Keratinocyte (primary cell): ENCODE measurements around the gene API5. TPM values are rescaled to one million over a fixed set of nuclear protein-coding genes. Genes with fewer than 3 reads are reported as not detected.

Experiments used
- DNase-seq: peaks from one replicate; pipeline ENCODE4 v3.0.0-alpha.2; 2011; ENCODE audit warnings: low read depth, missing footprints, low spot score
- FAIRE-seq: peaks from 2 replicates; lab custom pipeline; 2011; peaks lifted over from hg19 to GRCh38; lab: Jason Lieb, UNC
- H2AFZ ChIP-seq: 2 replicates; pipeline ENCODE4 v1.6.0; 2012; ENCODE audit warnings: low read length, control low read depth, inconsistent platforms; ENCODE audit not compliant: control insufficient read depth
- H3K27ac ChIP-seq: 2 replicates; pipeline ENCODE4 v1.5.1; 2011; ENCODE audit warnings: low read length; ENCODE audit not compliant: control insufficient read depth, insufficient read depth
- H3K27me3 ChIP-seq: 3 replicates; pipeline ENCODE4 v1.6.0; 2011; ENCODE audit warnings: low read length; ENCODE audit not compliant: control insufficient read depth, insufficient read depth; ENCODE audit errors: extremely low read depth
- H3K36me3 ChIP-seq, 2 experiments: 2 replicates in 1 of 2; 3 replicates in 1 of 2; pipeline ENCODE4 v1.5.1; 2011; ENCODE audit warnings: low read length in 2 of 2, mild to moderate bottlenecking in 1 of 2; ENCODE audit not compliant: control insufficient read depth in 2 of 2, insufficient read depth in 2 of 2; ENCODE audit errors: extremely low read depth in 1 of 2
- H3K4me1 ChIP-seq: 3 replicates; pipeline ENCODE4 v1.5.1; 2011; ENCODE audit warnings: low read length; ENCODE audit not compliant: control insufficient read depth, insufficient read depth; ENCODE audit errors: extremely low read depth
- H3K4me2 ChIP-seq: 3 replicates; pipeline ENCODE4 v1.6.0; 2011; ENCODE audit warnings: low read depth, low read length; ENCODE audit not compliant: control insufficient read depth, insufficient read depth; ENCODE audit errors: extremely low read depth
- H3K4me3 ChIP-seq, 3 experiments: fragments of 200-600 bp in 1 of 3; sonication (generic) in 1 of 3; 2 replicates in 2 of 3; 3 replicates in 1 of 3; pipeline ENCODE4 v1.5.1; 2011 to 2016; ENCODE audit warnings: low read length in 3 of 3, mild to moderate bottlenecking in 3 of 3, control low read depth in 2 of 3, inconsistent platforms in 1 of 3, low read depth in 1 of 3, mixed read lengths in 1 of 3, mixed run types in 1 of 3, moderate library complexity in 1 of 3; ENCODE audit not compliant: control insufficient read depth in 2 of 3, insufficient read depth in 2 of 3; ENCODE audit errors: extremely low read depth in 1 of 3
- H3K79me2 ChIP-seq: 2 replicates; pipeline ENCODE4 v1.6.0; 2012; ENCODE audit warnings: low read length; ENCODE audit not compliant: control insufficient read depth, insufficient read depth
- H3K9ac ChIP-seq: 3 replicates; pipeline ENCODE4 v1.6.0; 2011; ENCODE audit warnings: low read length; ENCODE audit not compliant: control insufficient read depth, insufficient read depth; ENCODE audit errors: extremely low read depth
- H3K9me1 ChIP-seq: 3 replicates; pipeline ENCODE4 v1.6.0; 2011; ENCODE audit warnings: low read length; ENCODE audit not compliant: control insufficient read depth, insufficient read depth; ENCODE audit errors: extremely low read depth
- H3K9me3 ChIP-seq: 2 replicates; pipeline ENCODE4 v1.5.1; 2012; ENCODE audit warnings: low read depth, low read length; ENCODE audit not compliant: control insufficient read depth
- H4K20me1 ChIP-seq: 3 replicates; pipeline ENCODE4 v1.6.0; 2011; ENCODE audit warnings: low read length; ENCODE audit not compliant: control insufficient read depth, insufficient read depth; ENCODE audit errors: extremely low read depth
- EZH2 ChIP-seq: IDR thresholded peaks from one replicate; pipeline ENCODE4 v1.6.1; 2012; ENCODE audit warnings: inconsistent platforms, mild to moderate bottlenecking, low read length, moderate library complexity
- dilution Hi-C: fragments of 300-500 bp; cut with MboI; formaldehyde crosslinking; loops from one replicate; pipeline ENCODE4 v1.7.0; 2020; ENCODE audit warnings: low sequenced_read_pairs; ENCODE audit not compliant: extremely low pct_ligation_motif_present
- polyA plus RNA-seq, 5 experiments: library from polyadenylated mRNA; depleted of rRNA in 3 of 5; stranded (reverse) in 3 of 5; stranded (forward) in 1 of 5; unstranded in 1 of 5; fragments of >200 nt; gene quantifications; 1 replicate in 1 of 5; 2 replicates in 3 of 5; 3 replicates in 1 of 5; pipeline versions ENCODE4 v1.2.1 to v1.2.3, GENCODE V29; 2011 to 2012; ENCODE audit warnings: missing spikeins in 2 of 5, low read depth in 1 of 5, low replicate concordance in 1 of 5
- TF ChIP-seq, protein P1 (sequence below), 3 experiments: IDR thresholded peaks in 1 of 3; conservative IDR thresholded peaks in 1 of 3; optimal IDR thresholded peaks in 1 of 3; 2 replicates in 2 of 3; 3 replicates in 1 of 3; pipeline versions ENCODE3 to v1.5.1; 2011; ENCODE audit warnings: low read length in 3 of 3, mild to moderate bottlenecking in 3 of 3, moderate library complexity in 2 of 3, control low read depth in 1 of 3, inconsistent platforms in 1 of 3; ENCODE audit not compliant: insufficient read depth in 2 of 3; ENCODE audit errors: extremely low read depth in 1 of 3

The API5 gene
- polyA plus RNA-seq, 1 donor (not counting 4 experiments of a cell fraction or from before 2014, with no cell fraction given) = 117 TPM

- H4K20me1 ChIP-seq = no peaks in the 10 kb centered on the region
- no peaks in the 10 kb centered on the region for H3K27me3 ChIP-seq
- no peaks in the 10 kb centered on the region for H3K4me1 ChIP-seq
- H2AFZ ChIP-seq = no peak overlapping the region
- no peak overlapping the region for H3K9ac ChIP-seq
- H3K36me3 ChIP-seq = no peaks in the 10 kb centered on the region
- no peak overlapping the region for H3K4me2 ChIP-seq
- FAIRE-seq (no peak), DNase-seq (no peak)
- no peaks in the 10 kb centered on the region for H3K9me1 ChIP-seq
- no peaks in the 10 kb centered on the region for H3K79me2 ChIP-seq
- no peak overlapping the region for H3K4me3 ChIP-seq
- no peak overlapping the region for H3K27ac ChIP-seq
- dilution Hi-C loops = no loop called here
- no peak for TF ChIP-seq EZH2
- TF ChIP-seq, protein P1, sequence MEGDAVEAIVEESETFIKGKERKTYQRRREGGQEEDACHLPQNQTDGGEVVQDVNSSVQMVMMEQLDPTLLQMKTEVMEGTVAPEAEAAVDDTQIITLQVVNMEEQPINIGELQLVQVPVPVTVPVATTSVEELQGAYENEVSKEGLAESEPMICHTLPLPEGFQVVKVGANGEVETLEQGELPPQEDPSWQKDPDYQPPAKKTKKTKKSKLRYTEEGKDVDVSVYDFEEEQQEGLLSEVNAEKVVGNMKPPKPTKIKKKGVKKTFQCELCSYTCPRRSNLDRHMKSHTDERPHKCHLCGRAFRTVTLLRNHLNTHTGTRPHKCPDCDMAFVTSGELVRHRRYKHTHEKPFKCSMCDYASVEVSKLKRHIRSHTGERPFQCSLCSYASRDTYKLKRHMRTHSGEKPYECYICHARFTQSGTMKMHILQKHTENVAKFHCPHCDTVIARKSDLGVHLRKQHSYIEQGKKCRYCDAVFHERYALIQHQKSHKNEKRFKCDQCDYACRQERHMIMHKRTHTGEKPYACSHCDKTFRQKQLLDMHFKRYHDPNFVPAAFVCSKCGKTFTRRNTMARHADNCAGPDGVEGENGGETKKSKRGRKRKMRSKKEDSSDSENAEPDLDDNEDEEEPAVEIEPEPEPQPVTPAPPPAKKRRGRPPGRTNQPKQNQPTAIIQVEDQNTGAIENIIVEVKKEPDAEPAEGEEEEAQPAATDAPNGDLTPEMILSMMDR (optimal IDR thresholded peaks at IDR 0.05 in 1 of 3, IDR thresholded peaks at IDR 0.05 in 1 of 3, conservative IDR thresholded peaks at IDR 0.05 in 1 of 3; ENCODE audit: extremely low read depth in 1 of 3, insufficient read depth in 2 of 3, low read length in 3 of 3) = no peak
- H3K9me3 ChIP-seq = no peaks in the 10 kb centered on the region
Measured at GRCh38 chr11:43289368-43289767, 22.4 kb upstream of the API5 start.

DNA sequence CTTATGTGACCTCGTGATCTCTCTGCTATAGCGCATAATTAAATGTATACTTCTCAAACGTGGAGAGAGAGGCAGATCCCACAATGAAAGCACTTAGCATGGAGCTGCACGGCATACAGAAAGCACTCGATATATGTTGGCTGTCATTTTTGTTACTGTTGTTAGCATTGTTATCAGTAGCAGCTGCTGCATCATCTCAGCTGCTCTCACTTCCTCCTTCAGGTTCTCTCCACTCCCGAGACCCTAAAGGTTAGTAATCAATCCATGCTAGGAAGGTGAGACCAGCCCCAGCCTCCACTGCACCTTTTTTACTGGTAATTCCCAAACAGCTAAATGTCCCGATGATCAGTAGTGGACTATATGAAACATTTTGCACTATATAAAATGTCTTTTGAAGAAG lies 13.4 kb upstream of the API5 start:
- Histone ChIP-seq H3K36me3 (no peaks in the 10 kb centered on the region), H4K20me1 (no peaks in the 10 kb centered on the region), H3K27ac (no peak overlapping the region), H3K9me3 (no peaks in the 10 kb centered on the region), H3K4me1 (no peaks in the 10 kb centered on the region), H3K9me1 (no peaks in the 10 kb centered on the region), H3K9ac (no peak overlapping the region), H3K4me3 (no peak overlapping the region), H2AFZ (no peak overlapping the region), H3K79me2 (no peaks in the 10 kb centered on the region), H3K4me2 (no peak overlapping the region), H3K27me3 (no peaks in the 10 kb centered on the region)
- DNase-seq = no peak
- no peak for FAIRE-seq
- TF ChIP-seq, protein P1 (optimal IDR thresholded peaks at IDR 0.05 in 1 of 3, IDR thresholded peaks at IDR 0.05 in 1 of 3, conservative IDR thresholded peaks at IDR 0.05 in 1 of 3; ENCODE audit: extremely low read depth in 1 of 3, insufficient read depth in 2 of 3, low read length in 3 of 3) = no peak
- TF ChIP-seq EZH2 = no peak
- dilution Hi-C loops = no loop called here
